Measurements from ENCODE around the gene ZBTB42. TPM values are rescaled to one million over a fixed set of nuclear protein-coding genes. Genes with fewer than 3 reads are reported as not detected.
A peak's percentile ranks its signal among the peaks of the same experiment; 100 is the strongest.
"Not testable (repeated sequence)": the region's sequence is repeated elsewhere in the genome, so short reads cannot be mapped to it uniquely, and the experiment has no call there.

ZBTB42 gene
- polyA plus RNA-seq, 1 experiment: 1.6 TPM

DNA sequence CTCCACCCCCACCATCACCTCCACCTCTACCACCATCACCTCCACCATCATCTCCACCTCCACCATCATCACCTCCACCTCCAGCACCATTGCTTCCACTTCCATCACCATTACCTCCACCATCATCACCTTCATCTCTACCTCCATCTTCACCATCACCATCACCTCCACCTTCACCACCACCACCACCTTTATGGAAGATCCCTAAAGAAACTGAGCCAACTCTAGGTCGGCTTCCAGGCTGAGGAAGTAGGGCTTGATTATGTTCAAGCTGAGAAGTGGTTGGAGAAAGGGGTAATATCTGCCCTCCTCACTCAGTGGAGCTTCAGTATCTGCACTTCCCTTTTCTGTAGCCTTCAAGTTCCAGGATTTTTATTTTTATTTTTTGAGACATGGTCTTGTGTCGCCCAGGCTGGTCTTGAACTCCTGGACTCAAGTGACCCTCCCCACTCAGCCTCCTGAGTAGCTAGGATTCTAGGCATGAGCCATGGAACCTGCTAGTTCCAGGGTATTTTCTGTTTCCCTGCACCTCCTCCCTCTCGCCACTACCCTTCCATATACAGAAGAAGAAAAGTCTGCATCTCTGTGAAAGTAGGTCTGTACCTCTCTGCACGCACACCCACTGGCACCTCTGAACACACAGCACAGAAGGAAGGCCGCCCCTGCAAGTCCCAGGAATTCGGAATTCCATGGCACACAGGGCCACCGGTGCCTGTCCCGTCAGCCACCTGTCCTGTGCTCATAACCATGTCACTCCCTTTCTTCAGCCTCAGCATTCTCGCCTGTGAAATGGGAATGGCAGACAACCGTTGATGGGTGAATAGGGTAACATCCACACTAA, 5.9 kb downstream of the ZBTB42 start:
- Histone ChIP-seq H3K27ac (ENCODE audit: low read depth, low read length) (no peak overlapping the region), H3K4me3 (ENCODE audit: low read depth, low read length) (no peak overlapping the region), H3K27me3 (ENCODE audit: control insufficient read depth, insufficient read depth, low read length) (no peaks in the 10 kb centered on the region), H3K9me3 (ENCODE audit: control insufficient read depth, insufficient read depth, low read length) (no peaks in the 10 kb centered on the region; the same call in 1 of the 2 replicates)
- POLR2A ChIA-PET: no interaction called here
- TF ChIP-seq, protein P1, sequence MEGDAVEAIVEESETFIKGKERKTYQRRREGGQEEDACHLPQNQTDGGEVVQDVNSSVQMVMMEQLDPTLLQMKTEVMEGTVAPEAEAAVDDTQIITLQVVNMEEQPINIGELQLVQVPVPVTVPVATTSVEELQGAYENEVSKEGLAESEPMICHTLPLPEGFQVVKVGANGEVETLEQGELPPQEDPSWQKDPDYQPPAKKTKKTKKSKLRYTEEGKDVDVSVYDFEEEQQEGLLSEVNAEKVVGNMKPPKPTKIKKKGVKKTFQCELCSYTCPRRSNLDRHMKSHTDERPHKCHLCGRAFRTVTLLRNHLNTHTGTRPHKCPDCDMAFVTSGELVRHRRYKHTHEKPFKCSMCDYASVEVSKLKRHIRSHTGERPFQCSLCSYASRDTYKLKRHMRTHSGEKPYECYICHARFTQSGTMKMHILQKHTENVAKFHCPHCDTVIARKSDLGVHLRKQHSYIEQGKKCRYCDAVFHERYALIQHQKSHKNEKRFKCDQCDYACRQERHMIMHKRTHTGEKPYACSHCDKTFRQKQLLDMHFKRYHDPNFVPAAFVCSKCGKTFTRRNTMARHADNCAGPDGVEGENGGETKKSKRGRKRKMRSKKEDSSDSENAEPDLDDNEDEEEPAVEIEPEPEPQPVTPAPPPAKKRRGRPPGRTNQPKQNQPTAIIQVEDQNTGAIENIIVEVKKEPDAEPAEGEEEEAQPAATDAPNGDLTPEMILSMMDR (IDR thresholded peaks at IDR 0.05; ENCODE audit: low read depth, low read length): no peak
- no peak for DNase-seq (ENCODE audit: low read depth, low spot score)
- CTCF ChIA-PET: no interaction called here

DNA sequence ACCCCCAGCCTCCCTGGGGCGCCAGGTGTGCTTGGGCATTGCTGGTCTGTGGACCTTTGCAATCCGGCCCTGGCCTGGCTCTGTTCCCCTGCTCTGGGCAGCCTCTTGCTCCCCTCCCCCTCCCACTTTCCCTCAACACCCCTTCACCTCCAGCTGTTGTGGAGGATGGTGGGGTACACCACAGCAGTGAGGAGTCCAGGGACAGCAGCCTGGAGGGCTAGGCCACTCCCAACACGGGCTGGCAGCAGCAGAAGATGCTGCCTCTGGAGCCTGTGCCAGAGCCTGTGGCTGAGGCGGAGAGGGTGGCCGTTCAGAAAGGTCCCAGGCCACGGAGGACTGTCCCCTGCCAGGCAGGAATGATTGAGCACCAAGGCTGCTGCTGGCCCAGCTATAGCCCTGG, 7.6 kb downstream of the ZBTB42 start:
- Histone ChIP-seq H3K27ac (ENCODE audit: low read depth, low read length) (no peak overlapping the region), H3K27me3 (ENCODE audit: control insufficient read depth, insufficient read depth, low read length) (no peaks in the 10 kb centered on the region), H3K4me3 (ENCODE audit: low read depth, low read length) (no peak overlapping the region), H3K9me3 (ENCODE audit: control insufficient read depth, insufficient read depth, low read length) (no peaks in the 10 kb centered on the region)
- ChIA-PET POLR2A (no interaction called here), CTCF (no interaction called here)
- TF ChIP-seq, protein P1 (IDR thresholded peaks at IDR 0.05; ENCODE audit: low read depth, low read length): no peak
- no peak for DNase-seq (ENCODE audit: low read depth, low spot score)

DNA sequence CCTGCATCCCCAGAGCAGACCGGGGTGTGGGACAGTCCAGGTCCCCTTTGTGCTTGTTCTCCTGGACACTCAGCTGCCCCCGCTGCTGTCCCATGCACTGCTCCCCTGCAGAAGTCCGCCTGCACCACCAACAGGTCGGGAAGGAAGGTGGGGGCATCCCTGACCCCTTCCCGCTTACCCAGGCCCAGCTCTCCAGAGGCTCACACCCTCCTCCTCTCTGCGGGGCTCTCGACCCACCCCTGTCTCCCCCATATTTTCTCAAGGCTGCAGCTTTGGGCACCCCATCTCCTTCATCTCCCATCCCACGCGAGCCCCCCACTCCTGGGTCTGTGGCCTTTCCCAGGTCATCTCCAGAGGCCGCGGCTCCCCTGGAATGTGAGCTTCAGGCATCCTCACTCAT, 9.4 kb downstream of the ZBTB42 start:
- ChIA-PET CTCF (interaction anchor here (1.2 to 1.4 kb wide), 2 partner anchors 16 to 42 kb away, joined by 4 read pairs; no protein-coding TSS in a partner anchor), POLR2A (no interaction called here)
- Histone ChIP-seq H3K4me3 (ENCODE audit: low read depth, low read length) (no peak overlapping the region), H3K9me3 (ENCODE audit: control insufficient read depth, insufficient read depth, low read length) (no peaks in the 10 kb centered on the region; the same call in 1 of the 2 replicates), H3K27me3 (ENCODE audit: control insufficient read depth, insufficient read depth, low read length) (no peaks in the 10 kb centered on the region), H3K27ac (ENCODE audit: low read depth, low read length) (no peak overlapping the region)
- DNase-seq (ENCODE audit: low read depth, low spot score): no peak
- TF ChIP-seq, protein P1 (IDR thresholded peaks at IDR 0.05; ENCODE audit: low read depth, low read length): no peak

DNA sequence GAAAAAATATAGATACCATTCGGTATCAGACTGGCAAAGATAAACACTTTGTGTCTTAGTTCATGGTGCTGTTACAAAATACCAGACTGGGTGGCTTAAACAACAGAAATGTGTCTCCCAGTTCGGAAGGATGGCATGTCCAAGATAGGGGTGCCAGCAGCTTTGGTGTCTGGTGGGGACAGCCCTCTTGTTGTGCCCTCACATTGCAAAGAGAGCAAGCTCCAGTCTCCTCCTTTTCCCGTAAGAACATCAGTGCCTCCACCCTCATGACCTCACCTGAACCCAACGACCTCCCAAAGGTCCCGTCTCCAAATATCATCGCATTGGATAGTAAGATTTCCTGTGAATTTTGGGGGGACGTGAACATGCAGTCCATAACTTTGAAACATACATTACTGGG, 12.4 kb downstream of the ZBTB42 start:
- CTCF ChIA-PET: interaction anchor here (0.6 to 1.3 kb wide), 2 partner anchors 13 to 120 kb away, joined by 3 read pairs; no protein-coding TSS in a partner anchor

DNA sequence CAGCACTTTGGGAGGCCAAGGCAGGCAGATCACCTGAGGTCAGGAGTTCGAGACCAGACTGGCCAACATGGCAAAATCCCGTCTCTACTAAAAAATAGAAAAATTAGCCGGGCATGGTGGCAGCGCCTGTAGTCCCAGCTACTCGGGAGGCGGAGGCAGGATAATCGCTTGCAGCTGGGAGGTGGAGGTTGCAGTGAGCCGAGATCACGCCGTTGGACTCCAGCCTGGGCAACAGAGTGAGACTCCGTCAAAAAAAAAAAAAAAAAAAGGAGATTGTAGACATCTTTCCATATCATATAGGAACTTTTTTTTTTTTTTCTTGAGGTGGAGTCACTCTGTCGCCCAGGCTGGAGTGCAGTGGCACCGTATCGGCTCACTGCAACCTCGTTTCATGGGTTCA, 13.8 kb downstream of the ZBTB42 start:
- peak overlapping the region; percentile 87 for H3K4me3 ChIP-seq (ENCODE audit: low read depth, low read length)
- POLR2A ChIA-PET; H3K27me3 ChIP-seq (ENCODE audit: control insufficient read depth, insufficient read depth, low read length); CTCF ChIA-PET; H3K9me3 ChIP-seq (ENCODE audit: control insufficient read depth, insufficient read depth, low read length); DNase-seq (ENCODE audit: low read depth, low spot score); H3K27ac ChIP-seq (ENCODE audit: low read depth, low read length): not testable (repeated sequence)

More for the DNA sequence above, 12.4 kb downstream of the ZBTB42 start:
- Histone ChIP-seq H3K27ac (ENCODE audit: low read depth, low read length) (no peak overlapping the region), H3K27me3 (ENCODE audit: control insufficient read depth, insufficient read depth, low read length) (no peaks in the 10 kb centered on the region), H3K9me3 (ENCODE audit: control insufficient read depth, insufficient read depth, low read length) (no peaks in the 10 kb centered on the region; the same call in none of the 2 replicates), H3K4me3 (ENCODE audit: low read depth, low read length) (no peak overlapping the region)
- POLR2A ChIA-PET: no interaction called here
- TF ChIP-seq, protein P1 (IDR thresholded peaks at IDR 0.05; ENCODE audit: low read depth, low read length): no peak
- no peak for DNase-seq (ENCODE audit: low read depth, low spot score)
